Sigmoid colon (tissue), 4 donors: ENCODE measurements around the gene NAA25.

Source experiments
- CTCF ChIP-seq, 4 experiments: fragments of 450-650 bp in 3 of 4; fragments of 200-600 bp in 1 of 4; IDR thresholded peaks; one replicate each; pipeline ENCODE4 v1.5.1; 2016 to 2019; ENCODE audit warnings: antibody characterized with exemption in 4 of 4, mild to moderate bottlenecking in 3 of 4, moderate library complexity in 2 of 4
- EP300 ChIP-seq, 4 donors: sonication (generic); formaldehyde crosslinking; IDR thresholded peaks; one replicate each; pipeline ENCODE4 v1.6.1; 2017; ENCODE audit warnings: antibody characterized with exemption in 4 of 4

- TF ChIP-seq CTCF (IDR thresholded peaks at IDR 0.05) (no peak), EP300 (IDR thresholded peaks at IDR 0.05) (no peak)
These were observed 107.8 kb downstream of the NAA25 start for GRCh38 chr12:112000820-112001219.
